HepG2 (cell line): ENCODE data around the gene DGAT2. TPM values are rescaled to one million over a fixed set of nuclear protein-coding genes. Genes with fewer than 3 reads are reported as not detected.
A peak's percentile ranks its signal among the peaks of the same experiment; 100 is the strongest.

Experiments used
- BRCA1 ChIP-seq: sonication (generic); formaldehyde crosslinking; IDR thresholded peaks from 2 replicates; pipeline ENCODE4 v1.4.0; 2020; ENCODE audit warnings: missing genetic modification reagents
- FOXP1 ChIP-seq, 2 experiments: fragments of 450-650 bp in 1 of 2; IDR thresholded peaks; 2 replicates each; pipeline ENCODE4 v1.6.1; 2017 to 2018; ENCODE audit warnings: antibody characterized with exemption in 1 of 2
- GZF1 ChIP-seq: sonication (generic); formaldehyde crosslinking; IDR thresholded peaks from 2 replicates; pipeline ENCODE4 v1.5.1; 2020; ENCODE audit warnings: mild to moderate bottlenecking, missing genetic modification reagents
- IRF2 ChIP-seq: IDR thresholded peaks from 2 replicates; pipeline ENCODE4 v1.6.1; 2018; ENCODE audit warnings: missing genetic modification reagents, missing compliant biosample characterization
- MED8 ChIP-seq: sonication (generic); formaldehyde crosslinking; IDR thresholded peaks from 2 replicates; pipeline ENCODE4 v1.8.1; 2023; ENCODE audit warnings: mild to moderate bottlenecking, missing genetic modification reagents; ENCODE audit not compliant: insufficient replicate concordance
- MTA1 ChIP-seq: sonication (generic); formaldehyde crosslinking; IDR thresholded peaks from 2 replicates; pipeline ENCODE4 v1.4.0; 2020; ENCODE audit warnings: missing genetic modification reagents, mild to moderate bottlenecking, borderline replicate concordance
- SRSF4 ChIP-seq: fragments of 200-400 bp; formaldehyde crosslinking; IDR thresholded peaks from one replicate; pipeline ENCODE4 v1.6.1; 2018; ENCODE audit warnings: mild to moderate bottlenecking, low read depth, low read length, moderate library complexity; ENCODE audit not compliant: poor library complexity, severe bottlenecking
- TBX2 ChIP-seq: sonication (generic); formaldehyde crosslinking; IDR thresholded peaks from 2 replicates; pipeline ENCODE4 v1.5.0; 2020; ENCODE audit warnings: missing genetic modification reagents, mild to moderate bottlenecking, borderline replicate concordance
- TEAD2 ChIP-seq: sonication (generic); formaldehyde crosslinking; IDR thresholded peaks from 2 replicates; pipeline ENCODE4 v1.9.0; 2021; ENCODE audit warnings: missing genetic modification reagents
- TEAD3 ChIP-seq: optimal IDR thresholded peaks from 2 replicates; pipeline ENCODE3; 2016; ENCODE audit warnings: borderline replicate concordance
- THRA ChIP-seq: sonication (generic); formaldehyde crosslinking; IDR thresholded peaks from 2 replicates; pipeline ENCODE4 v1.4.0; 2020; ENCODE audit warnings: missing genetic modification reagents, borderline replicate concordance
- ZNF281 ChIP-seq: sonication (generic); formaldehyde crosslinking; IDR thresholded peaks from 2 replicates; pipeline ENCODE4 v1.4.0; 2020; ENCODE audit warnings: missing genetic modification reagents, borderline replicate concordance
- ZZZ3 ChIP-seq: sonication (generic); formaldehyde crosslinking; IDR thresholded peaks from 2 replicates; pipeline ENCODE4 v1.4.0; 2020; ENCODE audit warnings: missing genetic modification reagents, mild to moderate bottlenecking, borderline replicate concordance
- polyA plus RNA-seq, 8 experiments: library from polyadenylated mRNA; depleted of rRNA in 3 of 8; stranded (reverse) in 7 of 8; unstranded in 1 of 8; fragments of >200 nt; fragmentation: Illumina TruSeq in 4 of 8; extraction: Trizol in 4 of 8; gene quantifications; 2 replicates each; pipeline versions ENCODE4 v1.2.1 to v1.2.3, GENCODE V29; 2011 to 2016; ENCODE audit warnings: low read depth in 4 of 8, missing spikeins in 1 of 8, mixed read lengths in 1 of 8; ENCODE audit not compliant: insufficient read depth in 1 of 8
- total RNA-seq, 5 experiments: library from RNA; depleted of rRNA; stranded (reverse); fragments of >200 nt; fragmentation: Illumina TruSeq; extraction: Trizol; gene quantifications; 2 replicates each; pipeline ENCODE4 v1.2.3, GENCODE V29; 2016; ENCODE audit warnings: low read depth in 1 of 5
- TF ChIP-seq, protein P1 (sequence below): sonication (generic); IDR thresholded peaks from 2 replicates; pipeline ENCODE4 v1.6.1; 2016; ENCODE audit warnings: low read depth, borderline replicate concordance
- TF ChIP-seq, protein P2 (sequence below): sonication (generic); formaldehyde crosslinking; IDR thresholded peaks from 2 replicates; pipeline ENCODE4 v1.4.0; 2020; ENCODE audit warnings: missing genetic modification reagents, low read depth, mild to moderate bottlenecking, borderline replicate concordance
- TF ChIP-seq, protein P3 (sequence below), 2 experiments: sonication (generic) in 1 of 2; formaldehyde crosslinking in 1 of 2; IDR thresholded peaks; 2 replicates each; pipeline versions ENCODE4 v1.4.0 to v1.6.1; 2016 to 2020; ENCODE audit warnings: borderline replicate concordance in 1 of 2, low read depth in 1 of 2, mild to moderate bottlenecking in 1 of 2, missing genetic modification reagents in 1 of 2

Gene DGAT2
- total and polyA plus RNA-seq, 2 of the 13 experiments (the other 11 are each of a cell fraction or from before 2014, with no cell fraction given) = 39.0 to 65.6 TPM

GRCh38 chr11:75743711-75744563 is 24.6 kb upstream of the DGAT2 start (continued):
- TF ChIP-seq TBX2 (CRISPR knock-in tag) = peak; percentile 48; the same call in 1 of the 2 replicates
- no peak for TF ChIP-seq BRCA1 (CRISPR knock-in tag)
- 0 out of 2 replicates have a peak, but pooled peaks have one; percentile 27 for TF ChIP-seq THRA (CRISPR knock-in tag)
- no peak for TF ChIP-seq TEAD2 (CRISPR knock-in tag)
- peak; percentile 97 for TF ChIP-seq ZNF281
- TF ChIP-seq, protein P1, sequence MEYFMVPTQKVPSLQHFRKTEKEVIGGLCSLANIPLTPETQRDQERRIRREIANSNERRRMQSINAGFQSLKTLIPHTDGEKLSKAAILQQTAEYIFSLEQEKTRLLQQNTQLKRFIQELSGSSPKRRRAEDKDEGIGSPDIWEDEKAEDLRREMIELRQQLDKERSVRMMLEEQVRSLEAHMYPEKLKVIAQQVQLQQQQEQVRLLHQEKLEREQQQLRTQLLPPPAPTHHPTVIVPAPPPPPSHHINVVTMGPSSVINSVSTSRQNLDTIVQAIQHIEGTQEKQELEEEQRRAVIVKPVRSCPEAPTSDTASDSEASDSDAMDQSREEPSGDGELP = peak; percentile 86; the same call in 1 of the 2 replicates
- TF ChIP-seq MED8 (CRISPR knock-in tag) = no peak
- peak; percentile 72 for TF ChIP-seq TEAD3 (CRISPR knock-in tag)
- TF ChIP-seq SRSF4 = no peak
- TF ChIP-seq GZF1 (CRISPR knock-in tag) = no peak
- no peak for TF ChIP-seq FOXP1 (IDR thresholded peaks at IDR 0.05)
- TF ChIP-seq FOXP1 (CRISPR knock-in tag; IDR thresholded peaks at IDR 0.05) = no peak
- TF ChIP-seq, protein P2, sequence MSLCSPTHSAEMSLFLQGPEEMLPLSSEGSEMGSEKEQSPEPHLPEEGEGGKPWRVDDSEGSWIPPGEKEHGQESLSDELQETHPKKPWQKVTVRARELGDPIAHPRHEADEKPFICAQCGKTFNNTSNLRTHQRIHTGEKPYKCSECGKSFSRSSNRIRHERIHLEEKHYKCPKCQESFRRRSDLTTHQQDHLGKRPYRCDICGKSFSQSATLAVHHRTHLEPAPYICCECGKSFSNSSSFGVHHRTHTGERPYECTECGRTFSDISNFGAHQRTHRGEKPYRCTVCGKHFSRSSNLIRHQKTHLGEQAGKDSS (CRISPR knock-in tag) = no peak
- peak; percentile 72; the same call in 1 of the 2 replicates for TF ChIP-seq MTA1 (CRISPR knock-in tag)
- TF ChIP-seq ZZZ3 = no peak
- TF ChIP-seq, protein P3, sequence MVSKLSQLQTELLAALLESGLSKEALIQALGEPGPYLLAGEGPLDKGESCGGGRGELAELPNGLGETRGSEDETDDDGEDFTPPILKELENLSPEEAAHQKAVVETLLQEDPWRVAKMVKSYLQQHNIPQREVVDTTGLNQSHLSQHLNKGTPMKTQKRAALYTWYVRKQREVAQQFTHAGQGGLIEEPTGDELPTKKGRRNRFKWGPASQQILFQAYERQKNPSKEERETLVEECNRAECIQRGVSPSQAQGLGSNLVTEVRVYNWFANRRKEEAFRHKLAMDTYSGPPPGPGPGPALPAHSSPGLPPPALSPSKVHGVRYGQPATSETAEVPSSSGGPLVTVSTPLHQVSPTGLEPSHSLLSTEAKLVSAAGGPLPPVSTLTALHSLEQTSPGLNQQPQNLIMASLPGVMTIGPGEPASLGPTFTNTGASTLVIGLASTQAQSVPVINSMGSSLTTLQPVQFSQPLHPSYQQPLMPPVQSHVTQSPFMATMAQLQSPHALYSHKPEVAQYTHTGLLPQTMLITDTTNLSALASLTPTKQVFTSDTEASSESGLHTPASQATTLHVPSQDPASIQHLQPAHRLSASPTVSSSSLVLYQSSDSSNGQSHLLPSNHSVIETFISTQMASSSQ (IDR thresholded peaks at IDR 0.05; ENCODE audit: low read depth) = no peak
- TF ChIP-seq, protein P3 (CRISPR knock-in tag; IDR thresholded peaks at IDR 0.05; ENCODE audit: borderline replicate concordance) = no peak
- 0 out of 2 replicates have a peak, but pooled peaks have one; percentile 34 for TF ChIP-seq IRF2
